ENCODE data around the gene PPIA.

The PPIA gene

DNA sequence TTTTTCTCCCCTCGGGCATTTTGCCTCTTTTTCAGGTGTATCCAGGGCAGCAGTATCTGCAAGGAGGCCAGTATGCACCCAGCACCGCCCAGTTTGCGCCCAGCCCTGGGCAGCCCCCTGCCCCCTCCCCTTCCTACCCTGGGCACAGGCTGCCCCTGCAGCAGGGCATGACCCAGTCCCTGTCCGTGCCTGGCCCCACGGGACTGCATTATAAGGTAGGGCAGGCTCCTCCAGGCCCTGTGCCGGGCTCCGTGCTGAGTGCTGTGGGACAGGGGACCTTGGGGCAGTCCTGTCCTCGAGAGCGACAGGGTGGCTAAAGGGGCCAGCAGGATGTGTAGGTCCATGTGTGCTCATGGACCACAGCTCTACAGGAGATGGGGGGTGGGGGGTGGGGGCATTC lies 37.2 kb upstream of the PPIA start:
- no peak for ATAC-seq
- TF ChIP-seq POU6F1 (CRISPR knock-in tag; IDR thresholded peaks at IDR 0.05; ENCODE audit: borderline replicate concordance, low read depth) (no peak), OSR1 (CRISPR knock-in tag; IDR thresholded peaks at IDR 0.05) (no peak), CSDC2 (CRISPR knock-in tag; IDR thresholded peaks at IDR 0.05) (no peak), TOX (CRISPR knock-in tag; IDR thresholded peaks at IDR 0.05; ENCODE audit: borderline replicate concordance) (no peak), TCF4 (CRISPR knock-in tag; IDR thresholded peaks at IDR 0.05; ENCODE audit: borderline replicate concordance) (no peak), SNAI2 (CRISPR knock-in tag; IDR thresholded peaks at IDR 0.05) (no peak), RARB (CRISPR knock-in tag; IDR thresholded peaks at IDR 0.05) (no peak)

GRCh38 chr7:44760034-44760580 lies 36.4 kb upstream of the PPIA start:
- no peak for ATAC-seq
- TF ChIP-seq CREB5 (CRISPR knock-in tag; IDR thresholded peaks at IDR 0.05; ENCODE audit: low read depth) (no peak), POU6F1 (CRISPR knock-in tag; IDR thresholded peaks at IDR 0.05; ENCODE audit: borderline replicate concordance, low read depth) (no peak), GLIS3 (CRISPR knock-in tag; IDR thresholded peaks at IDR 0.05) (no peak), TOX (CRISPR knock-in tag; IDR thresholded peaks at IDR 0.05; ENCODE audit: borderline replicate concordance) (no peak), ESRRG (CRISPR knock-in tag; IDR thresholded peaks at IDR 0.05) (no peak)

GRCh38 chr7:44761207-44762161 lies 35.0 kb upstream of the PPIA start:
- no peak for TF ChIP-seq ESRRG (CRISPR knock-in tag; IDR thresholded peaks at IDR 0.05)
- TF ChIP-seq TCF4 (CRISPR knock-in tag; IDR thresholded peaks at IDR 0.05; ENCODE audit: borderline replicate concordance) = no peak
- no peak for TF ChIP-seq ISL1 (CRISPR knock-in tag; IDR thresholded peaks at IDR 0.05)
- no peak for TF ChIP-seq RARB (CRISPR knock-in tag; IDR thresholded peaks at IDR 0.05)
- TF ChIP-seq OSR1 (CRISPR knock-in tag; IDR thresholded peaks at IDR 0.05) = no peak
- no peak for TF ChIP-seq BACH2 (CRISPR knock-in tag; IDR thresholded peaks at IDR 0.05; ENCODE audit: borderline replicate concordance)
- TF ChIP-seq GLIS3 (CRISPR knock-in tag; IDR thresholded peaks at IDR 0.05) = no peak
- TF ChIP-seq, protein P1, sequence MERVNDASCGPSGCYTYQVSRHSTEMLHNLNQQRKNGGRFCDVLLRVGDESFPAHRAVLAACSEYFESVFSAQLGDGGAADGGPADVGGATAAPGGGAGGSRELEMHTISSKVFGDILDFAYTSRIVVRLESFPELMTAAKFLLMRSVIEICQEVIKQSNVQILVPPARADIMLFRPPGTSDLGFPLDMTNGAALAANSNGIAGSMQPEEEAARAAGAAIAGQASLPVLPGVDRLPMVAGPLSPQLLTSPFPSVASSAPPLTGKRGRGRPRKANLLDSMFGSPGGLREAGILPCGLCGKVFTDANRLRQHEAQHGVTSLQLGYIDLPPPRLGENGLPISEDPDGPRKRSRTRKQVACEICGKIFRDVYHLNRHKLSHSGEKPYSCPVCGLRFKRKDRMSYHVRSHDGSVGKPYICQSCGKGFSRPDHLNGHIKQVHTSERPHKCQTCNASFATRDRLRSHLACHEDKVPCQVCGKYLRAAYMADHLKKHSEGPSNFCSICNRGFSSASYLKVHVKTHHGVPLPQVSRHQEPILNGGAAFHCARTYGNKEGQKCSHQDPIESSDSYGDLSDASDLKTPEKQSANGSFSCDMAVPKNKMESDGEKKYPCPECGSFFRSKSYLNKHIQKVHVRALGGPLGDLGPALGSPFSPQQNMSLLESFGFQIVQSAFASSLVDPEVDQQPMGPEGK (CRISPR knock-in tag; IDR thresholded peaks at IDR 0.05; ENCODE audit: borderline replicate concordance) = no peak
- ATAC-seq = no peak; the same call in 2 of the 3 replicates

DNA sequence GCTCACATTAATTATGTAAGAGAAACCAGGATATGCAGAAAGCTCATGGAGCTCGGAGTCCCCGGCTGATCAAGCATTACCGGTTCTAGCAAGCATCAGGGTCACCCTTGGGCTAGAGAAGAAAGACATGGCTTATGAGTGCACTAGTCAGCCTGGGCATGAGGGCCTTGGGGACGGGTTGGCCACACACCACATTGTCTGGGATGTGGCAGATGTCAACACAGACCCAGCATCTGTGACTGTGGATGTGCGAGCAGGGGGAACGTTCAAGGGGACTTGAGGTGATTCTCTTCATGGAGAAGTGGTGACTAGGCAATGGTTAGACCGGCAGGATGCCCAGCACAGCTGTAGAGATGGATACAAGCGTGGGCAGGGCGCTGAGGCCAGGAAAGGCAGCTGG lies 34.2 kb upstream of the PPIA start:
- no peak for TF ChIP-seq CSDC2 (CRISPR knock-in tag; IDR thresholded peaks at IDR 0.05)
- no peak for TF ChIP-seq TCF4 (CRISPR knock-in tag; IDR thresholded peaks at IDR 0.05; ENCODE audit: borderline replicate concordance)
- TF ChIP-seq ISL1 (CRISPR knock-in tag; IDR thresholded peaks at IDR 0.05) = no peak
- TF ChIP-seq, protein P1 (CRISPR knock-in tag; IDR thresholded peaks at IDR 0.05; ENCODE audit: borderline replicate concordance) = no peak
- no peak for ATAC-seq
